Peyer's patch (tissue), 4 donors: ENCODE results near the gene SRRT. TPM values are rescaled to one million over a fixed set of nuclear protein-coding genes. Genes with fewer than 3 reads are reported as not detected.
A peak's percentile ranks its signal among the peaks of the same experiment; 100 is the strongest.

Experiments used
- DNase-seq, 3 donors: peaks; one replicate each; pipeline ENCODE4 v3.0.0-alpha.2; 2017 to 2019
- H3K27ac ChIP-seq, 4 donors: fragments of 200-600 bp; sonication (generic); one replicate each; pipeline ENCODE4 v1.5.1; 2016 to 2019
- H3K27me3 ChIP-seq, 2 donors: fragments of 200-600 bp; sonication (generic); one replicate each; pipeline ENCODE4 v1.5.1; 2019
- H3K36me3 ChIP-seq, 3 donors: fragments of 200-600 bp; sonication (generic); one replicate each; pipeline ENCODE4 v1.5.1; 2016 to 2019
- H3K4me1 ChIP-seq, 4 donors: fragments of 200-600 bp; sonication (generic); one replicate each; pipeline ENCODE4 v1.5.1; 2016 to 2019
- H3K4me3 ChIP-seq, 4 donors: fragments of 200-600 bp; sonication (generic); 1 replicate in 3 of 4; 2 replicates in 1 of 4; pipeline ENCODE4 v1.5.1; 2016 to 2019; ENCODE audit warnings: mild to moderate bottlenecking in 1 of 4
- H3K9me3 ChIP-seq, 4 donors: fragments of 200-600 bp; sonication (generic); one replicate each; pipeline ENCODE4 v1.5.1; 2016 to 2019; ENCODE audit warnings: mild to moderate bottlenecking in 1 of 4
- POLR2A ChIP-seq, 2 donors: fragments of 450-650 bp; IDR thresholded peaks; one replicate each; pipeline ENCODE4 v1.5.1; 2017; ENCODE audit warnings: antibody characterized with exemption in 2 of 2, mild to moderate bottlenecking in 2 of 2, moderate library complexity in 2 of 2
- total RNA-seq, 4 donors: library from RNA; depleted of rRNA; stranded (reverse); fragments of >200 nt; gene quantifications; one replicate each; pipeline ENCODE4 v1.1.0, GENCODE V29; 2016
- TF ChIP-seq, protein P1 (sequence below), 6 experiments: fragments of 450-650 bp in 4 of 6; fragments of 200-600 bp in 2 of 6; sonication (generic) in 1 of 6; IDR thresholded peaks; one replicate each; pipeline ENCODE4 v1.5.1; 2017 to 2019; ENCODE audit warnings: antibody characterized with exemption in 6 of 6, mild to moderate bottlenecking in 3 of 6, moderate library complexity in 1 of 6

Gene SRRT
- total RNA-seq, 4 donors from 2014 or later: 60.9 to 272 (median 113) TPM

DNA sequence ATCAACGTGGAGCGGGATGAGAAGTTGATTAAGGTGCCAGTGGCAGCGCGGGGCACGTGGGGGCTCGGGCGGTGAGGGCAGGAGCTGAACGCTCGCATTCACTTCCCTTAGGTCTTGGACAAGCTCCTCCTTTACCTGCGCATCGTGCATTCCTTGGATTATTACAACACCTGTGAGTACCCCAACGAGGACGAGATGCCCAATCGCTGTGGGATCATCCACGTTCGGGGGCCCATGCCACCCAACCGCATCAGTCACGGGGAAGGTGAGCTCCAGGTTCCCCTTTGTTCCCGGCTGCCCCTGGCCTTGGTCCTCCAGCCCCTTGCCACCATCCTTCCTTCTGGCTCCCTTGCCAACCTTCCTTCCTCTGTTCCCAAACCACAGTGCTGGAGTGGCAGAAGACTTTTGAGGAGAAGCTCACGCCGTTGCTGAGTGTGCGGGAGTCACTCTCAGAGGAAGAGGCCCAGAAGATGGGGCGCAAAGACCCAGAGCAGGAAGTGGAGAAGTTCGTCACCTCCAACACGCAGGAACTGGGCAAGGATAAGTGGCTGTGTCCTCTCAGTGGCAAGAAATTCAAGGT is 12.1 kb downstream of the SRRT start:
- H3K36me3 ChIP-seq: peaks cover 0 to 66% (median 0%) of the 10 kb centered on the region in 3 donors
- H3K4me1 ChIP-seq: peaks cover 7 to 37% (median 32%) of the 10 kb centered on the region in 4 donors
- no peaks in the 10 kb centered on the region for H3K27me3 ChIP-seq
- TF ChIP-seq, protein P1, sequence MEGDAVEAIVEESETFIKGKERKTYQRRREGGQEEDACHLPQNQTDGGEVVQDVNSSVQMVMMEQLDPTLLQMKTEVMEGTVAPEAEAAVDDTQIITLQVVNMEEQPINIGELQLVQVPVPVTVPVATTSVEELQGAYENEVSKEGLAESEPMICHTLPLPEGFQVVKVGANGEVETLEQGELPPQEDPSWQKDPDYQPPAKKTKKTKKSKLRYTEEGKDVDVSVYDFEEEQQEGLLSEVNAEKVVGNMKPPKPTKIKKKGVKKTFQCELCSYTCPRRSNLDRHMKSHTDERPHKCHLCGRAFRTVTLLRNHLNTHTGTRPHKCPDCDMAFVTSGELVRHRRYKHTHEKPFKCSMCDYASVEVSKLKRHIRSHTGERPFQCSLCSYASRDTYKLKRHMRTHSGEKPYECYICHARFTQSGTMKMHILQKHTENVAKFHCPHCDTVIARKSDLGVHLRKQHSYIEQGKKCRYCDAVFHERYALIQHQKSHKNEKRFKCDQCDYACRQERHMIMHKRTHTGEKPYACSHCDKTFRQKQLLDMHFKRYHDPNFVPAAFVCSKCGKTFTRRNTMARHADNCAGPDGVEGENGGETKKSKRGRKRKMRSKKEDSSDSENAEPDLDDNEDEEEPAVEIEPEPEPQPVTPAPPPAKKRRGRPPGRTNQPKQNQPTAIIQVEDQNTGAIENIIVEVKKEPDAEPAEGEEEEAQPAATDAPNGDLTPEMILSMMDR (IDR thresholded peaks at IDR 0.05): no peak
- no peak for TF ChIP-seq POLR2A (IDR thresholded peaks at IDR 0.05)
- peak overlapping the region; percentile 58 to 85 (median 70) for H3K27ac ChIP-seq
- no peaks in the 10 kb centered on the region for H3K9me3 ChIP-seq
- peak in 1 of 3 donors; percentile 46 for DNase-seq
- no peak overlapping the region for H3K4me3 ChIP-seq

DNA sequence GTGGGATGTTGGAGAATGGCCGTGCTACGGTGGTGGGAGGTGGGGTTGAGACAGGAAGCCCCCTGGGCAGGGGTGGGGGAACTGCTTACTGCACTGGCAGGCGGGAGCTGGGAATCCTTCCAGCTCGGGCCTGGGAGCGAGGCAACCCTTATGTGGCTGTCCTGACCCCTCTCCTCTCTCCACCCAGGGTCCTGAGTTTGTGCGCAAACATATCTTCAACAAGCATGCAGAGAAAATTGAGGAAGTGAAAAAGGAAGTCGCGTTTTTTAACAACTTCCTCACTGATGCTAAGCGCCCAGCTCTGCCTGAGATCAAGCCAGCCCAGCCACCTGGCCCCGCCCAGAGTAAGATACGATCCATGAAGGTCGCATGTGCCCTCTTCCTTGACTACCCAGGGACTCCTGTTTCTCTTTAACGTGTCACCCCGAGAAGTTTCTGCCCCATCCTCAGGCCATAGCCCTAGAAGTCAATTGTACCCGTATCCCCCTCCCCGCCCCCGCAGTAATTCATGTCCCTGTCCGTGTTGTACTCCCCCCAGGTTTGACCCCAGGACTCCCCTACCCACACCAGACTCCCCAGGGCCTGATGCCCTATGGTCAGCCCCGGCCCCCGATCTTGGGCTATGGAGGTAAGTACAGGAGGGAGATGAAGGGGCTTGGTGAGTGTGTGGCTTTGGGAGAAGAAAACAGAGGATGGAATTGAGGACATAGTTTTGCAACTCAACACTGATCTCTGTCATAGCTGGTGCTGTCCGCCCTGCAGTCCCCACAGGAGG is 12.8 kb downstream of the SRRT start:
- DNase-seq: peak in 2 of 3 donors; percentile 89
- H3K4me3 ChIP-seq: peak overlapping the region in 1 of 4 donors; percentile 57
- peaks cover 0 to 59% (median 0%) of the 10 kb centered on the region in 3 donors for H3K36me3 ChIP-seq
- H3K4me1 ChIP-seq: peaks cover 7 to 37% (median 32%) of the 10 kb centered on the region in 4 donors
- TF ChIP-seq, protein P1 (IDR thresholded peaks at IDR 0.05): no peak
- H3K27me3 ChIP-seq: no peaks in the 10 kb centered on the region
- peak overlapping the region; percentile 58 to 85 (median 70) for H3K27ac ChIP-seq
- H3K9me3 ChIP-seq: no peaks in the 10 kb centered on the region

DNA sequence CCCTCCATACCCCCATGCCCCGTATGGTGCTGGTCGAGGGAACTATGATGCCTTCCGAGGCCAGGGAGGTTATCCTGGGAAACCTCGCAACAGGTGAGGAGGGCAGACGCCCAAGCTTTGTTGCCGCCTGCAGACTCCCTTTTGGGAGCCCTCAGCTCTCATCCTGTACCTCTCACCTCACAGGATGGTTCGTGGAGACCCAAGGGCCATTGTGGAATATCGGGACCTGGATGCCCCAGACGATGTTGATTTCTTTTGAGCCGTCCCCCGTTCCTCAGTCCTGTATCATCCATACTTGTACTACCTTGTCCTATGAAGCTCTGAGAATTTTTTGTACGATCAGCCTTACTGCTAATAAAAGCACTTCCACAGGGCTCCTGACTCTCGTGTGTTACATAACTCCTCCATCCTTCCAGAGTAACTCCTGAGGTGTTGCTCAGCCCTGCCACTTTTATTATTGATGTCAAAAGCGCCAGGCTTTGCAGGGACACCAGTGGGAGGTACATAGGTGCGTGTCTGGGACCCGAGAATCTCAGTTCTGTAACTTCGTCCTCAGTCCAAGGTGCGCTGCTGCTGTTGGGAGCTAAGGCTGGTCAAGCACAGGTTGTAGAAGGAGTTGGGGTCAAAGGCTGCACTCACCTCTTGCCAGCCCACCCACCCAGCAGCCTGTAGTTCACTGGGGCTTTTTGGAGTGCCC is 13.5 kb downstream of the SRRT start:
- DNase-seq: peak in 1 of 3 donors; percentile 61
- no peaks in the 10 kb centered on the region for H3K9me3 ChIP-seq

DNA sequence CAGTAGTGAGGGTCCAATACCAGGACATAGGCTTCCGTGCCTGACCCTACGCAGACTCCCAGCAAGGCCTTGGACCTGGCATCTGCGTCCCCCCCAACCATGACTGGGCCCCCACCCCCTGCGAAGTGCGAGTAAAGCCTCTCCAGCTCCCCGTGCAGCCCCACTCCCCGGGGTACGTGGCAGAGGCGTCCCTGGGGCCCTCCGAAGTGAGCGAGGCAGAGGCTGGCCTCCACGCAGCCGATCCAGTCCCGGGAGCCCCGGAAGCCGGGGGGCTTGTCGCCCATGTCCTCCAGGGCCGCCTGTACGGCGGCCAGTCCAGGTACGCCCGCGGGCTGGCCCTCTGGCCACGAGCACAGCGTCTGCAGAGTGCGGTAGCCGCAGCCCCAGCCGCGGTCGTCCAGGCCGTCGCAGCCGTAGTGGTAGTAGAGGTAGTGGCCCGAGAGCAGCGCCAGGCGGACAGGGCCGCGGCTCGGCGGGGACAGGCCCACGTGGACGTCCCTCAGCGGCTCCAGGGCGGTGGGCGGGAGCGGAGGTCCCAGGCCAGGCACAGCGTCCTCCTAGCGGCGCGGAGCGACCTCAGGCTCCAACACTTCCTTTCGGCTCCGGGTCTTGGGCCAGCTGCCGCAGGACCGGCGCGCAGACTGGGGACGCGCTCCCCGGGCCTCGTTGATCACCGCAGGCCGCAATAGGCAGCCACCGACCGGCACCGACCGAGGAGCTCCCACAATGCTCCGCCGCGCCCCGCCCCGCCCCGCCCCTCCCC is 14.3 kb downstream of the SRRT start, which contains the start of gene UFSP1:
TSS of gene UFSP1 (minus strand) at position 728 of the 763 bp plus-strand sequence. CDS start at position 284, 444 bp downstream.
- H3K9me3 ChIP-seq: no peaks in the 10 kb centered on the region
- no peaks in the 10 kb centered on the region for H3K27me3 ChIP-seq
- H3K4me3 ChIP-seq: peak within 1 kb of the TSS; percentile 57 to 78 (median 66)
- peaks cover 0 to 45% (median 0%) of the 10 kb centered on the region in 3 donors for H3K36me3 ChIP-seq
- H3K4me1 ChIP-seq: peaks cover 7 to 42% (median 32%) of the 10 kb centered on the region in 4 donors
- peak in 1 of 3 donors; percentile 59 for DNase-seq
- peak within 1 kb of the TSS; percentile 82 to 92 (median 87) for H3K27ac ChIP-seq
- no peak for TF ChIP-seq POLR2A (IDR thresholded peaks at IDR 0.05)
- TF ChIP-seq, protein P1 (IDR thresholded peaks at IDR 0.05): peak in 2 of 6 experiments; percentile 24 to 28

More for the DNA sequence above, 13.5 kb downstream of the SRRT start:
- TF ChIP-seq, protein P1 (IDR thresholded peaks at IDR 0.05): no peak
- TF ChIP-seq POLR2A (IDR thresholded peaks at IDR 0.05): no peak
- Histone ChIP-seq H3K4me3 (peak overlapping the region; percentile 57 to 78 (median 66)), H3K36me3 (peaks cover 0 to 52% (median 0%) of the 10 kb centered on the region in 3 donors), H3K27me3 (no peaks in the 10 kb centered on the region), H3K27ac (peak overlapping the region; percentile 82 to 92 (median 87)), H3K4me1 (peaks cover 7 to 37% (median 32%) of the 10 kb centered on the region in 4 donors)
